NCI-H2196 treated with DMSO at 0.1 percent for 48 hours (cell line): Measurements from ENCODE around the gene BTBD19.
"Not testable (repeated sequence)": the region's sequence is repeated elsewhere in the genome, so short reads cannot be mapped to it uniquely, and the experiment has no call there.

Experiments
- DNase-seq: peaks from one replicate; lab custom pipeline; 2025; ENCODE audit not compliant: unreplicated experiment; lab: John Stamatoyannopoulos, UW

Gene BTBD19

GRCh38 chr1:44787506-44787905 lies 20.8 kb upstream of the BTBD19 start:
- no peak for DNase-seq

GRCh38 chr1:44788120-44788860 lies 20.0 kb upstream of the BTBD19 start, which contains the start of gene BEST4:
Gene BEST4, minus strand, starts transcription at chr1:44788170. Its CDS starts 465 bp downstream, at chr1:44787705.
- DNase-seq, result no peak

GRCh38 chr1:44790968-44791801 lies 17.1 kb upstream of the BTBD19 start:
- no peak for DNase-seq

GRCh38 chr1:44792736-44793502 lies 15.4 kb upstream of the BTBD19 start:
- no peak for DNase-seq

GRCh38 chr1:44797886-44798285 lies 10.4 kb upstream of the BTBD19 start:
- DNase-seq, result not testable (repeated sequence)

GRCh38 chr1:44798481-44799365 lies 9.6 kb upstream of the BTBD19 start:
- DNase-seq, result no peak

GRCh38 chr1:44799770-44800584 lies 8.3 kb upstream of the BTBD19 start, which contains the start of gene PLK3:
Gene PLK3, plus strand, starts transcription at chr1:44800377. Its CDS starts 87 bp downstream, at chr1:44800464.
- peak; percentile 97 for DNase-seq

GRCh38 chr1:44801491-44802305 lies 6.6 kb upstream of the BTBD19 start:
- DNase-seq, result no peak

GRCh38 chr1:44802306-44803061 lies 5.8 kb upstream of the BTBD19 start:
- DNase-seq, result no peak

GRCh38 chr1:44803062-44803311 lies 5.3 kb upstream of the BTBD19 start:
- no peak for DNase-seq

GRCh38 chr1:44803312-44804095 lies 4.8 kb upstream of the BTBD19 start:
- no peak for DNase-seq

GRCh38 chr1:44805311-44806024 lies 2.9 kb upstream of the BTBD19 start:
- DNase-seq, result no peak

- no peak for DNase-seq
Observed at GRCh38 chr1:44806025-44806703, 2.2 kb upstream of the BTBD19 start.

- DNase-seq, result no peak
Observed at GRCh38 chr1:44806704-44807363, 1.5 kb upstream of the BTBD19 start, which contains the start of gene DYNLT4. Gene DYNLT4, minus strand, starts transcription at chr1:44807351. Its CDS starts 683 bp downstream, at chr1:44806668.

GRCh38 chr1:44807364-44808062 lies 810 bp upstream of the BTBD19 start:
- peak; percentile 95 for DNase-seq
